ENCODE measurements around the gene APBB1.
"Not testable (repeated sequence)": the region's sequence is repeated elsewhere in the genome, so short reads cannot be mapped to it uniquely, and the experiment has no call there.

APBB1 gene

GRCh38 chr11:6397156-6397555 lies 21.7 kb downstream of the APBB1 start:
- no peaks in the 10 kb centered on the region for H3K36me3 ChIP-seq (ENCODE audit: insufficient read depth, low read length)
- H3K79me2 ChIP-seq (ENCODE audit: insufficient read depth, low read length) = no peaks in the 10 kb centered on the region
- H3K9me2 ChIP-seq (ENCODE audit: low read depth, low read length) = no peaks in the 10 kb centered on the region
- no peak overlapping the region for H3K4me2 ChIP-seq (ENCODE audit: low read length)
- H3K27ac ChIP-seq (ENCODE audit: low read depth, low read length, poor library complexity, severe bottlenecking) = no peak overlapping the region
- H3K4me1 ChIP-seq (ENCODE audit: insufficient read depth, low read length, severe bottlenecking) = peaks cover 4% of the 10 kb centered on the region
- no peaks in the 10 kb centered on the region for H3K9me3 ChIP-seq (ENCODE audit: low read length)
- no peak overlapping the region for H2AFZ ChIP-seq (ENCODE audit: low read length)
- H4K20me1 ChIP-seq (ENCODE audit: insufficient read depth, low read length) = no peaks in the 10 kb centered on the region
- H3K4me3 ChIP-seq (ENCODE audit: low read depth, low read length, poor library complexity, severe bottlenecking) = no peak overlapping the region
- H3K9ac ChIP-seq (ENCODE audit: low read length) = no peak overlapping the region
- H3K27me3 ChIP-seq (ENCODE audit: insufficient read depth, low read length) = no peaks in the 10 kb centered on the region
- no peaks in the 10 kb centered on the region for H3F3A ChIP-seq (ENCODE audit: insufficient read depth, low read length)
- no peak for TF ChIP-seq EZH2 (IDR thresholded peaks at IDR 0.05; ENCODE audit: borderline replicate concordance, low read length)
- TF ChIP-seq, protein P1, sequence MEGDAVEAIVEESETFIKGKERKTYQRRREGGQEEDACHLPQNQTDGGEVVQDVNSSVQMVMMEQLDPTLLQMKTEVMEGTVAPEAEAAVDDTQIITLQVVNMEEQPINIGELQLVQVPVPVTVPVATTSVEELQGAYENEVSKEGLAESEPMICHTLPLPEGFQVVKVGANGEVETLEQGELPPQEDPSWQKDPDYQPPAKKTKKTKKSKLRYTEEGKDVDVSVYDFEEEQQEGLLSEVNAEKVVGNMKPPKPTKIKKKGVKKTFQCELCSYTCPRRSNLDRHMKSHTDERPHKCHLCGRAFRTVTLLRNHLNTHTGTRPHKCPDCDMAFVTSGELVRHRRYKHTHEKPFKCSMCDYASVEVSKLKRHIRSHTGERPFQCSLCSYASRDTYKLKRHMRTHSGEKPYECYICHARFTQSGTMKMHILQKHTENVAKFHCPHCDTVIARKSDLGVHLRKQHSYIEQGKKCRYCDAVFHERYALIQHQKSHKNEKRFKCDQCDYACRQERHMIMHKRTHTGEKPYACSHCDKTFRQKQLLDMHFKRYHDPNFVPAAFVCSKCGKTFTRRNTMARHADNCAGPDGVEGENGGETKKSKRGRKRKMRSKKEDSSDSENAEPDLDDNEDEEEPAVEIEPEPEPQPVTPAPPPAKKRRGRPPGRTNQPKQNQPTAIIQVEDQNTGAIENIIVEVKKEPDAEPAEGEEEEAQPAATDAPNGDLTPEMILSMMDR (IDR thresholded peaks at IDR 0.05; ENCODE audit: low read length) = no peak

- no peak overlapping the region for H3K4me3 ChIP-seq (ENCODE audit: low read depth, low read length, poor library complexity, severe bottlenecking)
- no peaks in the 10 kb centered on the region for H3K9me2 ChIP-seq (ENCODE audit: low read depth, low read length)
- no peaks in the 10 kb centered on the region for H4K20me1 ChIP-seq (ENCODE audit: insufficient read depth, low read length)
- H3K36me3 ChIP-seq (ENCODE audit: insufficient read depth, low read length) = no peaks in the 10 kb centered on the region
- no peak overlapping the region for H3K9ac ChIP-seq (ENCODE audit: low read length)
- H3K4me2 ChIP-seq (ENCODE audit: low read length) = no peak overlapping the region
- H3K79me2 ChIP-seq (ENCODE audit: insufficient read depth, low read length) = no peaks in the 10 kb centered on the region
- TF ChIP-seq, protein P1 (IDR thresholded peaks at IDR 0.05; ENCODE audit: low read length) = no peak
- no peak for TF ChIP-seq EZH2 (IDR thresholded peaks at IDR 0.05; ENCODE audit: borderline replicate concordance, low read length)
- H3K27me3 ChIP-seq (ENCODE audit: insufficient read depth, low read length) = no peaks in the 10 kb centered on the region
- peaks cover 7% of the 10 kb centered on the region for H3K4me1 ChIP-seq (ENCODE audit: insufficient read depth, low read length, severe bottlenecking)
- H3K9me3 ChIP-seq (ENCODE audit: low read length) = no peaks in the 10 kb centered on the region
- no peaks in the 10 kb centered on the region for H3F3A ChIP-seq (ENCODE audit: insufficient read depth, low read length)
- no peak overlapping the region for H3K27ac ChIP-seq (ENCODE audit: low read depth, low read length, poor library complexity, severe bottlenecking)
- no peak overlapping the region for H2AFZ ChIP-seq (ENCODE audit: low read length)
Measured at GRCh38 chr11:6395470-6396060, 23.3 kb downstream of the APBB1 start.

GRCh38 chr11:6393989-6394670 lies 24.8 kb downstream of the APBB1 start:
- Histone ChIP-seq H2AFZ (ENCODE audit: low read length) (no peak overlapping the region), H3K36me3 (ENCODE audit: insufficient read depth, low read length) (no peaks in the 10 kb centered on the region), H3F3A (ENCODE audit: insufficient read depth, low read length) (no peaks in the 10 kb centered on the region), H3K4me3 (ENCODE audit: low read depth, low read length, poor library complexity, severe bottlenecking) (no peak overlapping the region), H3K9me3 (ENCODE audit: low read length) (no peaks in the 10 kb centered on the region), H3K4me1 (ENCODE audit: insufficient read depth, low read length, severe bottlenecking) (peaks cover 14% of the 10 kb centered on the region), H3K27ac (ENCODE audit: low read depth, low read length, poor library complexity, severe bottlenecking) (no peak overlapping the region), H3K79me2 (ENCODE audit: insufficient read depth, low read length) (no peaks in the 10 kb centered on the region), H3K4me2 (ENCODE audit: low read length) (no peak overlapping the region), H3K27me3 (ENCODE audit: insufficient read depth, low read length) (no peaks in the 10 kb centered on the region), H4K20me1 (ENCODE audit: insufficient read depth, low read length) (no peaks in the 10 kb centered on the region), H3K9ac (ENCODE audit: low read length) (no peak overlapping the region), H3K9me2 (ENCODE audit: low read depth, low read length) (no peaks in the 10 kb centered on the region)
- TF ChIP-seq, protein P1 (IDR thresholded peaks at IDR 0.05; ENCODE audit: low read length) = no peak
- no peak for TF ChIP-seq EZH2 (IDR thresholded peaks at IDR 0.05; ENCODE audit: borderline replicate concordance, low read length)

DNA sequence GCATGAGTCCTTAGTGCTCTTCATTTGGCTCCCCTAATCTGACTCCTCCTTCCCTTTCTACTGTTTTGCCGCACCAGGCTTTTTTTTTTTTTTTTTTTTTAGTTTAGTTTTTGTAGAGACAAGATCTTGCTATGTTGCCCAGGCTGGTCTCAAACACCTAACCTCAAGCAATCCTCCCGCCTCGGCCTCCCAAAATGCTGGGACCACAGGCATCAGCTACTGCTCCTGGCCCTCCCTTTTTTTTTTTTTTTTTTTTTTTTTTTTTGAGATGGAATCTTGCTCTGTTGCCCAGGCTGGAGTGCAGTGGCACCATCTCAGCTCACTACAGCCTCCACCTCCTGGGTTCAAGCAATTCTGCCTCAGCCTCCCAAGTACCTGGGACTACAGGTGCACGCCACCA lies 26.6 kb downstream of the APBB1 start:
- not testable (repeated sequence) for H3K79me2 ChIP-seq (ENCODE audit: insufficient read depth, low read length); H3K27me3 ChIP-seq (ENCODE audit: insufficient read depth, low read length); H2AFZ ChIP-seq (ENCODE audit: low read length); H3K9me3 ChIP-seq (ENCODE audit: low read length); H3K4me2 ChIP-seq (ENCODE audit: low read length); H3K36me3 ChIP-seq (ENCODE audit: insufficient read depth, low read length); H4K20me1 ChIP-seq (ENCODE audit: insufficient read depth, low read length); H3K4me3 ChIP-seq (ENCODE audit: low read depth, low read length, poor library complexity, severe bottlenecking); H3K9ac ChIP-seq (ENCODE audit: low read length); H3F3A ChIP-seq (ENCODE audit: insufficient read depth, low read length); H3K27ac ChIP-seq (ENCODE audit: low read depth, low read length, poor library complexity, severe bottlenecking); H3K9me2 ChIP-seq (ENCODE audit: low read depth, low read length)
- peaks cover 18% of the 10 kb centered on the region for H3K4me1 ChIP-seq (ENCODE audit: insufficient read depth, low read length, severe bottlenecking)

Measured in OCI-LY1 (cell line).